Measurements from ENCODE around the gene PARP6.
"Not testable (repeated sequence)": the region's sequence is repeated elsewhere in the genome, so short reads cannot be mapped to it uniquely, and the experiment has no call there.

Gene PARP6

GRCh38 chr15:72280751-72281150 is 8.4 kb upstream of the PARP6 start:
- DNase-seq = no peak

DNA sequence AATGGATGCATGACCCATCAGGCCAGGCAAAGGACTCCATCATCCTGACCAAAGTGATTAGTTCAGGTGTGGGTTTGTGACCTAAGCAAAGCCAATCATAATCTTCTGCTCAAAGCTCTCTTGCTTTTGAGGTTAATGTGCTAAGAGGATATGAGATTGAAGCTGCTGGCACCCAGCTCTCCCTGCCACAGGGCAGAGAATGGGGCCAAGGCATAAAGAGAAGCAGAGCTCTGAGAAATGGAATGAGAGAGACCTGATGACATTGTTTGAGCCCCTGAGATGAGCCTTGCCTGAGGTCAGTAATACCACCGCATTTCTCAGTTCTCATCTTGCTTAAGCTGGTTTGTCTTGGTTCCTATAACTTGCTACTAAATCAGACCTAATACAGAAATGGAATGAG is 6.4 kb upstream of the PARP6 start:
- DNase-seq = no peak

DNA sequence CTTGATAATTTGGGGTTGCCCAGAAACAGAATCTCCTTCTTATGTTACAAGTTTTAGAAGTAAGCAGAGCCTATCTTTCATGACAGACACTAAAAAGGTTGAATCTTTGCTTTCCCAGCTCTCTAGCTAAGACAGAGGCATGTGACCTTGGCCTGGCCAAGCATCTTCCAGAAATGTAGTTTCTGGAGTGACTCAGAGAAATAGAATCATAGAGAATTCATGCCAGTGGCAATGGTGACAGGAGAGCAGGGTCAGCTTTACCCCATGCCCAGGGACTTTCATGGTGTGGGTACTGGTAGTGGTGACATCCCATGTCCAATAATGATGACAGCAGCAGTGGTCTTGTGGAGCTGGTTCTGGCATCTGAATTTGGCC is 4.0 kb upstream of the PARP6 start:
- no peak for DNase-seq

GRCh38 chr15:72275635-72276325 is 3.4 kb upstream of the PARP6 start:
- DNase-seq = not testable (repeated sequence)

GRCh38 chr15:72272997-72273352 is 621 bp upstream of the PARP6 start:
- no peak for DNase-seq

- DNase-seq = no peak
These were observed 500 bp downstream of the PARP6 start for GRCh38 chr15:72271895-72272212.

- DNase-seq = no peak
These were observed 1.1 kb downstream of the PARP6 start for GRCh38 chr15:72271221-72271620.

DNA sequence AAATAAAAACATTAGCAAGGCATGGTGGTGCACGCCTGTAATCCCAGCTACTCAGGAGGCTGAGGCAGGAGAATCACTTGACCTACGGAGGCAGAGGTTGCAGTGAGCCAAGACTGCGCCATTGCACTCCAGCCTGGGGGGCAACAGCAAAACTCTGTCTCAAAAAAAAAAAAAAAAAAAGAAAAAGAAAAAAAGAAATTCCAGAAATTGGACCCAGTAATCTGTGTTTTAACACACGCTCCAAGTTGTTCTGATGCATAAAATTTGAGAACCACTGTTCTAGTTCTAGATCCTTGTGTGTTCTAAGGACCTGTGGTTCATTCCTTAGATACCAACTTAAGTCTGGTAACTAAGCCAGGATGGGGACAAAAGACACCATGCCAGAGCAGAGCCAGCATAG is 2.6 kb downstream of the PARP6 start:
- DNase-seq = no peak

GRCh38 chr15:72265031-72265430 is 7.3 kb downstream of the PARP6 start:
- no peak for DNase-seq

DNA sequence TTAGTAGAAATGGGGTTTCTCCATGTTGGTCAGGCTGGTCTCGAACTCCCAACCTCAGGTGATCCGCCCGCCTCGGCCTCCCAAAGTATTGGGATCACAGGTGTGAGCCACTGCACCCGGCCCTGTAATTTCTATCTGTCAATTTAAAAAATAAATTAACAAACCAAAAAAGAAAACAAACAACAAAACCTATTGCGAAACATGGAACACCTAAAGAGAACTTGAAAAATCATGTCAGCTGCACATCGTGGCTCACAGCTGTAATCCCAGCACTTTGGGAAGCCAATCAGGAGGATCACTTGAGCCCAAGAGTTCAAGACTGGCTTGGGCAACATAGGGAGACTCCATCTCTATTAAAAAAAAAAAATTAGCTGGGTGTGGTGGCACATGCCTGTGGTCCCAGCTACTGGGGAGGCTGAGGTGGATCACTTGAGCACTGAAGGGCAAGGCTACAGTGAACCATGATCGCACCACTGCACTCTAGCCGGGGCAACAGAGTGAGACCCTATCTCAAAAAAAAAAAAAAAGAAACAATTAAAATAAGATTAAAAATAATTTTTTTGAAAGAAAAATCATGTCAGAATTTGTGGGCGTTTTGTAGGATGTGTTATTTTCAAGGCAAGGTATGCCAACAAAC is 19.6 kb downstream of the PARP6 start:
- DNase-seq = no peak

DNA sequence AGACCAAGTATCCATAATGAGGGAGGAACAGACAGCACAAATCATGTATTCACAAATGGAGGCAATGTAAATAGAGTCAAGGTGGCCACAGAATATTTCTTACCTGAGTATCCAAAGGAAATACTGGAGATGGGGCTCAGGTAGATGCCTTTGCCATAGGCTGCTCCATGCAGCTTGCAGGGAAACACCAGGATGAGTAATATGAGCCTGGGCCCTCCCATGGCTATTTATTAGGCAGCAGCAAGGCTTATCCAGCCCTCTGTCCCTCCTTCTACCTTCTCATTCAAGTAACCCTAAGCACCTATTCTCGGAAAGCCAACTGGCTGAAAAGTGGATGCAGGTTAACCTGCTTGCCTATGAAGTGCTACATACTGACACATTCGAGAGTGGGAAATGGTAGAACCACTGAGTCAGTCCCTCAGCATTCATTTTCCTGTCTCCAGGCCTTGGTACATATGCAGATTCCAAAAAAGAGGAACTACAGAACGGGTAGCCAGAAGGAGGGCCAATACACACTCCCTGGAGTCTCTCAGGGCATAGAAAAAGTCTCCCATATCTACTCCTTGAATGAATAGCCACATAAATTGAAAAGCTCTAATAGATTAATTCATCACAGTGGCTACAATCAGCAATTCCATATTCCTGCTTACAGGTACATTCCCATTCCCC is 23.1 kb downstream of the PARP6 start:
- DNase-seq = no peak

DNA sequence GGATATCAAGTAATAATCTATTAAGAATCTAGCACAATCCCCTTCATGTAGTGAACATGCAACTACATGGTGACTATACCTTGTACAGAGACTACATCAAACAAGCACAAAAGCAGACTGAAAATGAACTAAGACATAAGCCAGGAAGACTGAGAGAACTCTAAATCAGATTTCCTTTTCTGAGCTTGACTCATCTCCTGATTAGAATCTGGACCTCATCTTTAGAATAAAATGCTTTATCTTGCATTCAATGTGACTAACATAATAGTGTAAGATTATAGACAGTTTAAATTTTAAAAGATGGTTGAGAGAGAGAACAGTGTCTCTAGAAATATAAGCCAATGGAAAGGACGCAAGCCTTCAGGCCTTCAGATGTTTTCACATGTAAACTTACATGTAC is 23.8 kb downstream of the PARP6 start:
- no peak for DNase-seq

DNA sequence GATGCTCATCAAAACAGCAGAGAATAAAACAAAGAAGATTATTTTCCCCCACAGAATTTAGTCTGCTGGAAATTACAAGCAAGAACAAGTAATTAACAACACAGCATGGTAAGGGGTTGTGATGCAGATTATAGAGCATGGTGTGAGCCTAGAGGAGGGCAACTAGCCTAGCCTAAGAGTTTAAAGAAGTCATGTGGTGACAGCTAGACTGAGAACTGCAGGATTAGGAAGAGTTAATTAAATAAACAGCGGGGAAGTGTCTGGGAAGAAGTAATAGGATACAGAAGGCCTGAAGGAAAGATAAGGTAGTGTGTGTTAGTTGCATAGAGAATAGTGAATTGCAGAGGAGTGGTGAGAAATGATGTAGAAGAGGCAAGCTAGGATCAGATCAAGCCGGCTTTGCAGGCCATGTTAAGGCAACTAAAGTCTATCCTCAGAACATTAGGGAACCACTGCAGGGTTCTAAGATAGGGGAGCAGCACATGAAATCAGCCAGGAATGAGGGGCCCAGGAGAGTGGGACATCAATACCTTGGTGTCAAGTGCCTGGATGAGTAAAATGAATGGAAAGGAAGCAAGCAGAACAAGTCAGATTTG is 29.5 kb downstream of the PARP6 start:
- DNase-seq = no peak

- DNase-seq = no peak
These were observed 32.7 kb downstream of the PARP6 start for GRCh38 chr15:72239652-72240051.

DNA sequence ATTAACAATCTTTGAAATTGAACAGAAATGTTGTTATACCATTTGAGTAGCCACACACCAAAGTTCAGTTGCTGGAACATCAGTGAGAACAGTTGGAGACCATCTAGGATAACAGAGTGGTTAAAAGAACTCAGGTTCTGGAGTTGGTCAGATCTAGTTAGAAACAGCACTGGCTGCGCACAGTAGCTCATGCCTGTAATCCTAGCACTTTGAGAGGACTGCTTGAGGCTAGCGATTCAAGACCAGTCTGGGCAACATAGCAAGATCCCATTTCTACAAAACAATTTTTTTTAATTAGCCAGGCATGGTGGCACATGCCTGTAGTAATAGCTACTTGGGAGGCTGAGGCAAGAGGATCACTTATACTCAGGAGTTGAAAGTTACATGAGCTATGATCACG is 33.8 kb downstream of the PARP6 start:
- no peak for DNase-seq

- DNase-seq = no peak
These were observed 34.5 kb downstream of the PARP6 start for GRCh38 chr15:72237853-72238224.

- no peak for DNase-seq
These were observed 35.1 kb downstream of the PARP6 start for GRCh38 chr15:72237029-72237852.

DNA sequence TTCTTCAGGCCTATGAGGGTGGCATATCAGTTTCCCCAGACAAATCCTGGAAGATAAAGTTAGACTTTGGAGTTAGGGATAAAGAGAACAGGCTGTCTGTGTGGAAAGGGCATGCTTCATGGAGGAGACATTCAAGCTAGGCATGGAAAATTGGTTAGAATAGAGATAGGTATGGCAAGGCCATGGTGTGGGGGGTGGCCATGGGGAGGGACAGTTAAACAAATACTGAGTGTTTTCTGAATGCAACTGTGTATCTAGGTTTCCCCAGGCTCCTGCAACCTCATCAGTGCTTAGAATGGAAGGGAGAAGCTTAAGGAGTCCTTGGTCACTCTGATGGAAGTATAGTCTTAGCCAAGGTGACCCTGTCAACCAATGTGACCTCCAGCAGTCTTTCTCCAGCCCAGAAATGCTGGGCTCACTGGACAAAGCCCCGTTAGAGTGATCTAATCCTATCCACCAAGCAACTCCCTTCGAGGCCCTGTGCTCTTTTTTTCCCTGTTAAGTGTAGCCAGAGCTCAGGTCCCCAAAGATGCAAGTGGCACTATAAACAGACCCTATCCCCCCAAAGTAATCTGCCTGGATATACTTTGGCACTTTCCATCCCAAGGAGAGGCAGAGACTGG is 35.9 kb downstream of the PARP6 start:
- no peak for DNase-seq

DNA sequence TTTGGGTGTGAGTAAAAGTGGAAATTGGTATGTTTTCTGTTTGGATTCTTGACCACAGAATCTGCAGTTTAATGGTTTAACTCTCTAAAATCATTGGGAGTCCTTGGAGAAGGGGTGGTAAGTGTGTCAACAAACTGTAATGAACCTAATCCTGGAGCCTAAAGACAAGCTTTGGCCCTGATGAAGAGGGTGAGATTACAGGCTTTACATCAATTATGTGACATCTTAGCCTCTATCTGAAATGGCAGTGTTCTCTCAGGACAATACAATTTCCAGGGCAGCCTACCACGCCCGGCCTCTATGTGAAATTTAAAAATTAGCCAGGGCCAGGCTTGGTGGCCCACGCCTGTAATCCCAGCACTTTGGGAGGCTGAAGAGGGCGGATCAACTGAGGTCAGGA is 37.1 kb downstream of the PARP6 start:
- no peak for DNase-seq

DNA sequence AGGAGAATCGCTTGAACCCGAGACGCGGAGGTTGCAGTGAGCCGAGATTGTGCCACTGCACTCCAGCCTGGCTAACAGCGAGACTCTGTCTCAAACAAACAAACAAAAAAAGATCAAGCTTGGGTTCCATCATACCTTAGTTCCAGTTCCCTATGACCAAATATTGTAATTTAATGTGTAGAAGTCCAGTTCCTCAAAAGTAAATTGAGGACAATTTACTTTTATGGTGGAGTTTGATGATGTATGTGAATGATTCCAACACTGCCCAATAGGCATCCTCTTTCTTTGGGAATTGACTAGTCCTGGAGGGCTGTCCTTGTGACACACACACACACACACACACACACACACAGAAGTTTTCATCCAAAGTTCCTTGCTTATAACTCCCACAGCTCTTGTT is 38.6 kb downstream of the PARP6 start:
- DNase-seq = no peak

DNA sequence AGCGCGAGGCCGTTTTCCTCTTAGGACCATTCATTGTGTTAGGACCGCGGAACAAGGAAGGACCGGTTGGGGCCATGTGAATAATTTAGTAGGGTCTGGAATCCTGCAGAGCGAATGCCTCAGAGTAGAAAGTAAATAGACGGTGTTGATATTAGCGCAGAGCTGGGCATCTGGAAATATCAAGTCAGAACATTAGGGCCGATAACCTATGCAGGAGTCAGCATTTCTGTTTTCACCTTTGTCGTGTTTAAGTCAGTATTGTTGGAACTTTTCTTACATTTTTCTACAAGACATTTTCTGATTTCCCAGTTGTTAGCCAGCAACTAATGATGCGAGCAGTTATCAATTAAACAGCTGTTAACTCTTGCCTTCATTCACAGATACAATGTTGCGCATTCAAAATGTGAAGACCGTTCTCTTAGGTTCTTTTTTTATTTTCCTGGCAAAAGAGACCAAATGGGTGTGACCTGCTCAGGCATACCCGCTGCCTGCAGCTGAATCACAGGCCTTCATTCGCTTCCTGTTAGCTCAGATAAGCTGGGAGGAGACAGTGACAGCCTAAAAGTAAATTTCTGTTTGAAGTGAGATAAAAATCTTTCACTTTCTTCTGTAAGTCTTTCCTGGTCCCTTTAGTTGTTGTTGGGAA is 40.4 kb downstream of the PARP6 start:
- peak; percentile 4 for DNase-seq

DNA sequence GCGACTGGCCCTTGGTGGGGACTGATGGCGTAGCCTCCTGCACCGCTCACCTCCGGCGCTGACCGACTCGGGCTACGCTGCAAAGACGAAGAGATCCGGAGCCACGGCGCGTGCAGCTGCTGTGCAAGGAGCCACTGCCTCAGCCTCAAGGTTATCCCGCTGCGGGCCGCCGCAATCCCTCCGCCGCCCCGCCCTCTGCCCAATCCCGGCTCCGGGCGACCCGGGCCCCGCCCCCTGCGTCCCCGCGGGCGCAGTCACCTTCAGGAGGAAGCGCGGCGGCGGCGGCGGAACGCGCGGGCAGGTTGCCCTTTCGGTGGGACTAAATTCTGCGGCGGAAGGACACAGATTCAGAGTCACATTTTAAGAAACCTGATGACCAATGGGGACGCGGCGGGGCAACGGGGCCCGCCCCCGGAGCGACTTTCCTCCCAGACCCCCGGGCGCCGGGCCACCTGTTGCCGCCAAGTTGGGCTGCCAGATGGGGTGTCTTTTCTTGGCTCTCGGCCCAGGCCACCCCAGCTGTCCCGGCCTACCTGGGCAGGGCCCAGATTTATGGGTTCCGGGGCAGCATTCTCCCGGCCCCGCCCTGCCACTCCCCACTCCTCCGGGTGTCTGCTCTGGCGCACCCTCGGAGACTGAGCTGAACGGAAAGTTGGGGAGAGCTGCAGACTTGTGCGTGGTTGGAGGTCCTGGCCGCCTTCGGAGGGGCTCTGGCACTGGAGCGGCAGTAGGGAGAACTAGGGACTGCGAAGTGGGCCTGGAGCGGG is 41.1 kb downstream of the PARP6 start, which contains the start of gene PKM:
PKM (minus strand) TSS at position 125 of the 767 bp plus-strand sequence. CDS start 12,093 bp downstream, outside the sequence.
- peak; percentile 86 for DNase-seq

All from effector CD8-positive, alpha-beta T cell (primary cell).